ENCODE data around the gene MAU2. TPM values are rescaled to one million over a fixed set of nuclear protein-coding genes. Genes with fewer than 3 reads are reported as not detected.

Gene MAU2
- polyA plus RNA-seq, 3 donors: 15.2 to 19.5 (median 16.1) TPM

GRCh38 chr19:19304186-19304965 lies 16.3 kb upstream of the MAU2 start:
- 89 to 92% (median 90%) methylated on average over 14 of the region's 14 CpGs for WGBS, 3 donors
- H3K27ac ChIP-seq (ENCODE audit: low read depth, low read length): no peak overlapping the region

- WGBS, 3 donors: 95 to 98% (median 96%) methylated on average over 10 of the region's 10 CpGs
- no peak overlapping the region for H3K27ac ChIP-seq (ENCODE audit: low read depth, low read length)
Measured at GRCh38 chr19:19305066-19305465, 15.6 kb upstream of the MAU2 start.

- H3K27ac ChIP-seq (ENCODE audit: low read depth, low read length): no peak overlapping the region
- 89 to 95% (median 92%) methylated on average over 16 of the region's 16 CpGs for WGBS, 3 donors
Measured at GRCh38 chr19:19305696-19306095, 14.9 kb upstream of the MAU2 start.

- WGBS, 3 donors: 92 to 96% (median 93%) methylated on average over 9 of the region's 9 CpGs
Measured at GRCh38 chr19:19306191-19306590, 14.4 kb upstream of the MAU2 start.

GRCh38 chr19:19308373-19308772 lies 12.3 kb upstream of the MAU2 start:
- no peak overlapping the region for H3K27ac ChIP-seq (ENCODE audit: low read depth, low read length)
- WGBS, 3 donors: 94 to 95% (median 95%) methylated on average over 10 of the region's 10 CpGs

More at GRCh38 chr19:19306191-19306590, 14.4 kb upstream of the MAU2 start:
- no peak overlapping the region for H3K27ac ChIP-seq (ENCODE audit: low read depth, low read length)

GRCh38 chr19:19315444-19315843 lies 5.2 kb upstream of the MAU2 start:
- WGBS, 3 donors: 75 to 96% (median 93%) methylated on average over 2 of the region's 2 CpGs
- H3K27ac ChIP-seq (ENCODE audit: low read depth, low read length): no peak overlapping the region

DNA sequence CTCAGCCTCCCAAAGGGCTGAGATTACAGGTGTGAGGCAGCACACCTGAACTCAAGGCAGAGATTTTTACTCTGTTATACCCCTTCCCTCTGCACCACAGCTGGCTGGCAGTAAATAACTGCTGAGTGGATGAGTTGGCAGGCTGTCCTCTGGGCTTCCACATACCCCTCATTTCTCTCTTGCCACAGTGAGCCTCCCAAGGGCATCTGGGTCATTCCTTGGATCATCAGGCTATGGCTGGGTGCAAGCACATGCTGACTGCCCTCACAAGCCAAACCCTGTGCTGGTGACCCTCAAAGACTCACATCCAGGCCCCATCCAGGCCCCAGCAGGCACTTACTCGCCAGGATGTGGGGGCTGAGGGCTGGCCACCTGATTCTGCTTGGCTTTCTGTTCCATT lies 4.5 kb upstream of the MAU2 start:
- 86 to 94% (median 90%) methylated on average over 1 of the region's 1 CpG for WGBS, 3 donors
- no peak overlapping the region for H3K27ac ChIP-seq (ENCODE audit: low read depth, low read length)

GRCh38 chr19:19319732-19320360 lies 783 bp upstream of the MAU2 start:
- 4 to 6% (median 5%) methylated on average over 32 of the region's 32 CpGs for WGBS, 3 donors
- no peak overlapping the region for H3K27ac ChIP-seq (ENCODE audit: low read depth, low read length)

DNA sequence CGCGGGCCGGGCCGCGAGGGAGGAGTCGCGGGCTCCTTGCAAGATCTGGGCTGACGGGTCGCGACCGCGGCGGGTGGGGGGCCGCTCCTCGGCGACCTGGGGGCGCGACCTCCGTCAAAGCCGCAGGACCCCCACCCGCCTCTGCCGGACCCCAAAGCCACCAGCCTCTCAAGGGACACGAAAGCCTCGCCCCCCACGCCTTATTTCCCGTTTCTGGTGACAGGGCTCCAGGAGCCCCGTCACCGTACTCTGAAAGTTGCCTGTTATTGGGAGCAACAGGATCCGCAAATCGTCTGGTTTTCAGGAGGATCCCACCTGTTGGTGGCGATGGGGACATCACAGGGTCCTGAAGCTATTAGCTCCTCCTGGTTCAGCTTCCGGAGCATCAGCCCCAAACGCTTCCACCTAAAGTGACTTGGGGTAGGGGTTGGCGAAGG lies 530 bp downstream of the MAU2 start:
- no peak overlapping the region for H3K27ac ChIP-seq (ENCODE audit: low read depth, low read length)
- 1% methylated on average over 29 to 34 of the region's 34 CpGs for WGBS, 3 donors

DNA sequence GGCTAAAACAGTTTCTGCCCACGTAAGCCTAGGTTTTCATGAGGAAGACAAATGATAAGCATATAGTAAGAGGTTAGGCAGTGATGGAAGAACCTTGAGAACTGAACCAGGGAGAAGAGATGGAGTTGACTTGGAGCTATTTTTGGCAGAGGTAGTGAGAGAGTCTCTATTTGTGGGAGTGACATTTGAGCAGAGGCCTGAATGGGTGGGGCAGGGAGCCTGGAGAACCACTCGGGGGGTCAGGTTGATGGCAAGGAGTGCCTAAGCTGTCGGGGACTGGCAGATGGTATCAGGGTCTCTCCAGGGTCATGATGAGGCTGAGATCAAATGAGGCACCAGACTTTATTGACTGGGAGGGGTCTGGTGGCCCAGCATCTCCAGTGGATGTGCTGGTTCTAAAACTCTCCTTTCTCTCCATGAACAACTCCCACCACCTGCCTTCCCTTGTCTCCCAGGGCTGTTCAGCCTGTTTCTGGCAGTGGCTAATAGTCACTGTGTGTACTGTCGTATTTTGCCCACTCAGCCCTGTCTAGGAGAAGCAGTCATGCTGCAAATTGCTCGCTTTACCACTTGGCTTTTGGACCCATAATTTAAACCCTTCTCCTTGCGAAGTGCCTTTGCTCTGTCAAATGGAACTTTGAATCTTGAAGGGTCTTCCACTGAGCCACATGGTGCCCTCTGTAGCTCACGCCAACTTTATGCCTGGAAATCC lies 3.6 kb downstream of the MAU2 start:
- H3K27ac ChIP-seq (ENCODE audit: low read depth, low read length): no peak overlapping the region
- WGBS, 3 donors: 90 to 94% (median 91%) methylated on average over 7 of the region's 7 CpGs

DNA sequence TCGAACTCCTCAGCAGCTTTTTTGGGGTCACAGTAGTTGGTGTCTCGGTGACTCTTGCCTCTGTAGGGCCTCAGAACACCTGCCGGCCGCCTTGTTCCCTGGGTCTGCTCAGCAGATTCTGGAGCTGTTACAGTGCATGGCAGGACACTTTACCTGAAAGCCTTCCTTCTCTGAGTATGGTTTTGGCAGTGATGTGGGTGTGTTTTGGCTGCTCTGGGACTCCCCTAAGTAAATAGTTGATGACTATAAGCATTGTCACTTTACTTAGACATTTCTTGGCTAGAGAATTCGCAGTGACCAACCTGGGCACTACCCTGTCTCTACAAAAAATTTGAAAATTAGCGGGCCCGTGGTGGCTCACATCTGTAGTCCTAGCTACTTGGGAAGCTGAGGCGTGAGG lies 7.0 kb downstream of the MAU2 start:
- H3K27ac ChIP-seq (ENCODE audit: low read depth, low read length): no peak overlapping the region
- 92 to 96% (median 95%) methylated on average over 8 of the region's 8 CpGs for WGBS, 3 donors

DNA sequence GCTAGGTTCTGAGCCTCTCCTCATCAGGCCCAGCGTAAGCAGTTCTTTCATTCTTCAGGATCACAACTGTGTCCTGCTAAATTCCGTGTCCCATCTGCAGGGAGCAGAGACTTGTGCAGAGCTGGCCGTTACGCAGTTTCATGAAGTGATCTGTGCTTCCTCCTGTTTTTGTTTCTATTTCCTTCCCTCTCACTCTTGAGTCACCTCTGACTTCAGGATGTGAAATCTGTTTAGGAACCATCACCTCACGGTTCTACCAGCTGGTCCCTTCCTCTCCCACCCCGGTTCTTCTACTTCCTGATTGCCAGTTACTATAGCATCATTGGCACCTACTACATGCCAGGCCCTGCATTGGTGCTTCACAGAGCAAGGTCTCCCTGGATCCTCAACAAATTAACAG lies 8.5 kb downstream of the MAU2 start:
- WGBS, 3 donors: 37 to 59% (median 40%) methylated on average over 6 of the region's 6 CpGs
- H3K27ac ChIP-seq (ENCODE audit: low read depth, low read length): no peak overlapping the region

GRCh38 chr19:19334063-19334988 lies 13.7 kb downstream of the MAU2 start:
- 84 to 86% (median 86%) methylated on average over 21 to 22 of the region's 22 CpGs for WGBS, 3 donors
- no peak overlapping the region for H3K27ac ChIP-seq (ENCODE audit: low read depth, low read length)

DNA sequence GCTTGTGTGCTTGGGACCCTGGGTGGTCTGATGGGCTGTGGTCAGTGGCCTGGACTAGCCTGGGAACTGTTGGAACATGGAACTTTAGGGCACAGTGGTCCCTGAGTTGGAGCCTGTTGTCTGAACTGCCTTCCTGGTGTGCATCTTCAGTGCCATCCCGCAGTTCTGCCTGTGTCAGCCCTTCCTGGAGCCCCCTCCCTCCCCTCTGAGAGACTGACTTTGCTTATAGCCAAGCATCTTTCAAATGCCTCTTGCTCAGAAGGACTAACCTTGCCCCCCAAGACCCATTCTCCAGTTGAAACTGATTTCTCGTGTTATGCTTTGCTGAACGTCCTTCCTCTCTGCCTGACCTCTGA lies 14.3 kb downstream of the MAU2 start:
- 81 to 86% (median 83%) methylated on average over 3 of the region's 3 CpGs for WGBS, 3 donors
- H3K27ac ChIP-seq (ENCODE audit: low read depth, low read length): no peak overlapping the region

GRCh38 chr19:19335408-19336158 lies 15.0 kb downstream of the MAU2 start:
- 84 to 87% (median 87%) methylated on average over 16 of the region's 16 CpGs for WGBS, 3 donors
- H3K27ac ChIP-seq (ENCODE audit: low read depth, low read length): no peak overlapping the region

- H3K27ac ChIP-seq (ENCODE audit: low read depth, low read length): no peak overlapping the region
- 54 to 62% (median 60%) methylated on average over 3 of the region's 3 CpGs for WGBS, 3 donors
Measured at GRCh38 chr19:19336597-19336996, 16.0 kb downstream of the MAU2 start.

DNA sequence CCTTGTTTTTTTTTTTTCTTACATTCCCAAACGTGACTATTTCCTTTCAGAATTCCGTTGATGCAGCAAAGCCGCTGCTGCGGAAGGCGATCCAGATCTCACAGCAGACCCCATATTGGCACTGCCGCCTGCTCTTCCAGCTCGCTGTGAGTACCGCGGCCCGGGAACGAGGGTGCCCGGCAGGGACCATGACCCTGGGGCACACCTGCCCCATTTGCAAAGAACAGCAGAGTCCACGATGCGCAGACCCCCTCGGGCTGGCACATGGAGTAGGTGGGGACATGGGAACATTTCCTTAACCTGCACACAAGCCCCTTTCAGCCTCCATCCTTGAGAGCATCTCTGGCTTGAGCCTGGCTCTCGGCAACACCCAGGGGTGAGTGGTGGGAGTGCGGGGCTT lies 16.5 kb downstream of the MAU2 start:
- no peak overlapping the region for H3K27ac ChIP-seq (ENCODE audit: low read depth, low read length)
- WGBS, 3 donors: 89 to 94% (median 89%) methylated on average over 17 of the region's 17 CpGs

DNA sequence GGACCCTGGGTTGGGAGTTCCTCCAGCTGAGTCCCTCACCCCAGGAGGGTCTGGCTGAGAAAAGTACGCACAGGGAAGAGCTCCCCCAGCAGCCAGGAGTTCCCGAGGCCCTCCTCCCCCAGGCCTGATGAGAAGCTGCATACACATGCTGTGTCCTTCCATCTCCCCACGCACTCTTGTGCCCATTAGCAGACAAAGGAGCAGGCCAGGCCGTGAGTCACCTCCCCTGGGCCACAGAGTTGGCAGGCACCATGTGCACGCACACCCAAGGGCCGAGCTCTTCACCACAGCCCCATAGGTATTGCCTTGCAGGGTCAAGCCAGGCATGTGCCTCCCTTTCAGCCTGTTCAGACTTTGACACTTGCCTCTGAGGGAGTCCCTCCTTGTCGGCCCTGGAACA lies 17.5 kb downstream of the MAU2 start:
- 70 to 81% (median 80%) methylated on average over 7 of the region's 7 CpGs for WGBS, 3 donors

More for the DNA sequence above, 17.5 kb downstream of the MAU2 start:
- H3K27ac ChIP-seq (ENCODE audit: low read depth, low read length): no peak overlapping the region
